Endodermal cell (in vitro differentiated cells): ENCODE measurements around the gene CABP4. TPM values are rescaled to one million over a fixed set of nuclear protein-coding genes. Genes with fewer than 3 reads are reported as not detected.

Source experiments
- DNase-seq: peaks from one replicate; pipeline ENCODE4 v3.0.0-alpha.2; 2017
- H3K27ac ChIP-seq: 2 replicates; pipeline ENCODE4 v1.5.1; 2013; ENCODE audit warnings: mild to moderate bottlenecking, low read depth, low read length, moderate library complexity
- H3K27me3 ChIP-seq: 2 replicates; pipeline ENCODE4 v1.6.1; 2013; ENCODE audit warnings: mild to moderate bottlenecking, low read length, moderate library complexity; ENCODE audit not compliant: insufficient read depth, control insufficient read depth, poor library complexity, severe bottlenecking
- H3K36me3 ChIP-seq: 2 replicates; pipeline ENCODE4 v1.7.0; 2013; ENCODE audit warnings: mild to moderate bottlenecking, low read length, moderate library complexity; ENCODE audit not compliant: control insufficient read depth, insufficient read depth
- H3K4me1 ChIP-seq: one replicate; pipeline ENCODE4 v1.7.0; 2013; ENCODE audit warnings: low read length; ENCODE audit not compliant: control insufficient read depth, insufficient read depth
- H3K4me3 ChIP-seq: 2 replicates; pipeline ENCODE4 v1.5.1; 2013; ENCODE audit warnings: mild to moderate bottlenecking, low read length, moderate library complexity
- H3K9ac ChIP-seq: 2 replicates; pipeline ENCODE4 v1.6.1; 2013; ENCODE audit warnings: mild to moderate bottlenecking, low read length, moderate library complexity; ENCODE audit not compliant: poor library complexity, severe bottlenecking; ENCODE audit errors: extremely low read depth
- H3K9me3 ChIP-seq: 2 replicates; pipeline ENCODE4 v1.6.1; 2013; ENCODE audit warnings: mild to moderate bottlenecking, low read length, moderate library complexity; ENCODE audit not compliant: control insufficient read depth
- H3K27ac Mint-ChIP-seq: 2 replicates; pipeline ENCODE4 v1.8.0; 2020; ENCODE audit warnings: mixed read lengths
- H3K27me3 Mint-ChIP-seq: 2 replicates; pipeline ENCODE4 v1.8.0; 2021; ENCODE audit warnings: mild to moderate bottlenecking, mixed read lengths; ENCODE audit not compliant: insufficient read depth
- H3K36me3 Mint-ChIP-seq: 2 replicates; pipeline ENCODE4 v1.8.0; 2020; ENCODE audit warnings: low read depth, mixed read lengths
- H3K4me1 Mint-ChIP-seq: 2 replicates; pipeline ENCODE4 v1.8.0; 2020; ENCODE audit warnings: mixed read lengths
- H3K4me3 Mint-ChIP-seq: 2 replicates; pipeline ENCODE4 v1.8.0; 2020; ENCODE audit warnings: mild to moderate bottlenecking, moderate library complexity, mixed read lengths
- H3K9me3 Mint-ChIP-seq: 2 replicates; pipeline ENCODE4 v1.8.0; 2020; ENCODE audit warnings: mild to moderate bottlenecking, mixed read lengths
- CTCF ChIP-seq: fragments of 200-600 bp; sonication (generic); conservative IDR thresholded peaks from 2 replicates; pipeline ENCODE4 v1.5.0; 2021; ENCODE audit warnings: antibody characterized with exemption, mild to moderate bottlenecking
- WGBS, 2 experiments: methylation state at CpG; one replicate each; pipeline versions ENCODE4 v1.1.5 to v1.1.7; 2013; ENCODE audit warnings: missing lambda C conversion rate in 2 of 2, mixed read lengths in 1 of 2; ENCODE audit not compliant: insufficient coverage in 1 of 2, insufficient read length in 1 of 2; 5-methylcytosine and 5-hydroxymethylcytosine counted together
- total RNA-seq, 2 donors: library from RNA; stranded (reverse); fragmentation: NEBNext Ultra II Directional in 1 of 2; extraction: Animal tissue kit (Norgen Biotek cat#: 25700) in 1 of 2; gene quantifications; 2 replicates in 1 of 2; 3 replicates in 1 of 2; pipeline ENCODE4 v1.2.1, GENCODE V29; 2021

CABP4 gene
- total RNA-seq, 2 donors from 2014 or later, result not detected

DNA sequence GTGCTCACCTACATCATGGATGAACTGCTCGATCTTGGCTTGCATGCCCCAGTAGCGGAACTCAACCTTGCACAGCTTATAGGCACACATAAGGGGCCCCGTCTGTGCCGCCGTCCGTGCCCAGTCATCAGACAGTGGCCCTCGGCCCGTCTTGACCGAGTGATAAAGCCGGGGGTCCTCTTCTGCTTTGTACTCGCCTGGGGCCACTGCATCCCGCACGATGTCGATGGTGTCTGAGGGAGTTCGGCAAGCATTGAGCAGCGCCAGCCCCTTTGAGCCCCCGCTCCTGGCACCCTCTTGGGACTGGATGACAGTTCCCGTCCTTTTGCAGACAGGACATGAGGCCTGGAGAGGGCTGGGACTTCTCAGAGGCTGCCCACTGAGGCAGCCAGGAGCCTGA lies 46.7 kb downstream of the CABP4 start:
- peaks cover 13% of the 10 kb centered on the region for H3K4me1 Mint-ChIP-seq
- Histone ChIP-seq H3K27ac (no peak overlapping the region), H3K9me3 (no peaks in the 10 kb centered on the region), H3K4me1 (peaks cover 11% of the 10 kb centered on the region), H3K4me3 (no peak overlapping the region), H3K36me3 (peaks cover 33% of the 10 kb centered on the region), H3K27me3 (no peaks in the 10 kb centered on the region), H3K9ac (no peak overlapping the region)
- WGBS, 2 experiments, result 97 to 99% methylated on average over 12 to 18 of the region's 18 CpGs
- peaks cover 4% of the 10 kb centered on the region for H3K27me3 Mint-ChIP-seq
- H3K27ac Mint-ChIP-seq, result no peak overlapping the region
- H3K36me3 Mint-ChIP-seq, result peaks cover 27% of the 10 kb centered on the region
- H3K9me3 Mint-ChIP-seq, result no peaks in the 10 kb centered on the region
- TF ChIP-seq CTCF, result no peak
- no peak for DNase-seq
- no peak overlapping the region for H3K4me3 Mint-ChIP-seq

- 94 to 100% methylated on average over 13 to 18 of the region's 18 CpGs for WGBS, 2 experiments
Measured at GRCh38 chr11:67502328-67502979, 47.3 kb downstream of the CABP4 start.

GRCh38 chr11:67503119-67504004 lies 48.2 kb downstream of the CABP4 start:
- WGBS, 2 experiments, result 74 to 83% methylated on average over 3 to 19 of the region's 19 CpGs
- Histone ChIP-seq H3K27ac (no peak overlapping the region), H3K27me3 (no peaks in the 10 kb centered on the region)

More at GRCh38 chr11:67502328-67502979, 47.3 kb downstream of the CABP4 start:
- peaks cover 12% of the 10 kb centered on the region for H3K4me1 ChIP-seq
- H3K4me3 Mint-ChIP-seq, result peak overlapping the region; percentile 85
- H3K4me1 Mint-ChIP-seq, result peaks cover 18% of the 10 kb centered on the region
- H3K9ac ChIP-seq, result no peak overlapping the region
- no peaks in the 10 kb centered on the region for H3K9me3 ChIP-seq
- H3K27ac ChIP-seq, result no peak overlapping the region
- DNase-seq, result no peak
- no peak overlapping the region for H3K27ac Mint-ChIP-seq
- H3K27me3 ChIP-seq, result no peaks in the 10 kb centered on the region
- H3K36me3 Mint-ChIP-seq, result peaks cover 31% of the 10 kb centered on the region
- peaks cover 4% of the 10 kb centered on the region for H3K27me3 Mint-ChIP-seq
- no peaks in the 10 kb centered on the region for H3K9me3 Mint-ChIP-seq
- TF ChIP-seq CTCF, result no peak
- H3K4me3 ChIP-seq, result no peak overlapping the region
- peaks cover 35% of the 10 kb centered on the region for H3K36me3 ChIP-seq

More at GRCh38 chr11:67503119-67504004, 48.2 kb downstream of the CABP4 start:
- Histone ChIP-seq H3K36me3 (peaks cover 35% of the 10 kb centered on the region), H3K4me1 (peaks cover 12% of the 10 kb centered on the region), H3K4me3 (peak overlapping the region; percentile 88), H3K9me3 (no peaks in the 10 kb centered on the region), H3K9ac (peak overlapping the region; percentile 25)
- no peak for TF ChIP-seq CTCF
- no peak for DNase-seq
- Mint-ChIP-seq H3K9me3 (no peaks in the 10 kb centered on the region), H3K27me3 (peaks cover 4% of the 10 kb centered on the region), H3K27ac (no peak overlapping the region), H3K4me3 (peak overlapping the region; percentile 85), H3K4me1 (peaks cover 18% of the 10 kb centered on the region), H3K36me3 (peaks cover 28% of the 10 kb centered on the region)
